NCI-H2196 treated with DMSO at 0.1 percent for 48 hours (cell line): ENCODE measurements around the gene TAX1BP3.
A peak's percentile ranks its signal among the peaks of the same experiment; 100 is the strongest.
"Not testable (repeated sequence)": the region's sequence is repeated elsewhere in the genome, so short reads cannot be mapped to it uniquely, and the experiment has no call there.

ENCODE experiments used
- DNase-seq: peaks from one replicate; lab custom pipeline; 2025; ENCODE audit not compliant: unreplicated experiment; lab: John Stamatoyannopoulos, UW

TAX1BP3 gene, protein sequence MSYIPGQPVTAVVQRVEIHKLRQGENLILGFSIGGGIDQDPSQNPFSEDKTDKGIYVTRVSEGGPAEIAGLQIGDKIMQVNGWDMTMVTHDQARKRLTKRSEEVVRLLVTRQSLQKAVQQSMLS

DNA sequence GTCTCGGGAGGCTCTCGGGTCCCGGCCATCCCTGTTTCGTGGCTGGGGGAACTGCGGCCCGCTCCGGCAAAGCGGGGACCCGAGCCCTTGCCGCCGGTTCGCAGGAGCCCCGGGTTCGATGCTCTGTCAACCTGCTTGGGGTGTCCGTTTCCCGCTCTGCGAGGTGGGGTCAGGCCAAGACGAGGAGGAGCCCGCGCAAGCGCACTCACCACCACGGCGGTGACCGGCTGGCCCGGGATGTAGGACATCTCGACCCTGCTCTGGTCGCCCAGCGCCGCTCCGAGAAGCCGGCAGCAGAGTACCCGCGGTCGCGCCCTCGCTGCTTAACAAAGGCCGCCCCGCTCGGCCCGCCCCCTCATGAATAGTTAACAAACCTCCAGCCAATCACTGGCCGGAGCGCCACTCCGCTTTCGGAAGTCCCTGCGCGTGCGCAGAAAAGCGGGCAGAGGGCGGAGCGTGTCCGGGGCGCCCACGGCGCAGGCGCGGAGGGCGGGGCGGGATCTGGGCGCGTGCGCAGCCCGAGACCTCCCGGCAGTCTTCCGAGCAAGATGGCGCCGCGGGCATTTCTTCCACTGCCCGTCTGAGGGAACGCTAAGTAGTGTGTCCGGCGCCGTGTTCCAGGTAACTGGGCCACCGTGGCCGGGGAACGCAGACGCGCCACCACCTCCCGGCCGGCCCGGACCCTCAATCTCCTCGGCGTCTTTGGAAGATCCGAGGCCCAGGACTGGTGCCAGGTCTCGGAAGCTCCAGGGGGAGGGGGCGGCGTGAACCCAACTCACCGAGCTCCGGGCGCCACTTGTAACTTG, at the start of gene TAX1BP3, which contains the start of gene EMC6:
Gene TAX1BP3 (minus strand): TSS at position 300 of the 806 bp plus-strand sequence. CDS start 52 bp downstream, at position 248.
Gene EMC6 (plus strand): TSS at position 534 of the 806 bp plus-strand sequence. CDS start 335 bp downstream, outside the sequence.
- peak; percentile 66 for DNase-seq

DNA sequence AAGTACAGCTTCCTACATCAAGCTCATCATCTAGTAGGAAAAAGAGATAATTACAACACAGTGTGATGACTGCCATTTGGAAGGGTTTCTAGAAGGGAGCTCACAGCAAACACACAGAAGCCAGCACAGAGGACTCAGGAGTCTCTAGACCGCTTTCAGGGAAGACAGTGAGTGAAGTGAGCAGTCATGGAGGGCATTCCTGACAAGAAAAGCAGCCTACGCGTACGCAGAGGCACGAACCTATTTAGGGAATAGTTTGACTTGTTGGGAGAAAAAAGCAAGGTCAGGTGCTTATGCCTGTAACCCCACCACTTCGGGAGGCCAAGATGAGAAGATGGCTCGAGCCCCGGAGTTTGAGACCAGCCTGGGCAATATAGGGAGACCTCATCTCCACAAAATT, 46.9 kb upstream of the TAX1BP3 start:
- DNase-seq, result no peak

DNA sequence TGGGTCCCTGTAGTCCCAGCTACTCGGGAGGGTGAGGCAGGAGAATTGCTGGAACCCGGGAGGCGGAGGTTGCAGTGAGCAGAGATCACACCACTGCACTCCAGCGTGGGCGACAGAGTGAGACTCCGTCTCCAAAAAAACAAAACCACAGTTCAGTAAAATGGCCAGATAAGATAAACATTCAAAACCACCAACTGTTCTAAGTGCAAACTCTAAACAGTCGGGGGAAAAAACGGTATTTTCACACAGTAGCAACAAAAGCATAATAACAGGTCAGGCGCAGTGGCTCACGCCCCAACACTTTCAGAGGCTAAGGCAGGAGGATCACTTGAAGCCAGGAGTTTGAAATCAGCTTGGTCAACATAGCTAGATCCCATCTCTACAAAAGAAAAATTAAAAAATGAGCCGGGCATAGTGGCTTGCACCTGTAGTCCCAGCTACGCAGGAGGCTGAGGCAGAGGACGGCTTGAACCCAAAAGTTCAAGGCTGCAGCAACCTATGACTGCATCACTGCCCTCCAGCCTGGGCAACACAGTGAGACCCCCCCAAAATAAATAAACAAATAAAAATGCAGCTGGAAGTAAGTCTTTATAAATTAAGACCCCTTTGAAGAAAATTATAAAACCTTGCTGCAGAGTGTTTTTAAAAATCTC, 44.6 kb upstream of the TAX1BP3 start:
- DNase-seq, result no peak

DNA sequence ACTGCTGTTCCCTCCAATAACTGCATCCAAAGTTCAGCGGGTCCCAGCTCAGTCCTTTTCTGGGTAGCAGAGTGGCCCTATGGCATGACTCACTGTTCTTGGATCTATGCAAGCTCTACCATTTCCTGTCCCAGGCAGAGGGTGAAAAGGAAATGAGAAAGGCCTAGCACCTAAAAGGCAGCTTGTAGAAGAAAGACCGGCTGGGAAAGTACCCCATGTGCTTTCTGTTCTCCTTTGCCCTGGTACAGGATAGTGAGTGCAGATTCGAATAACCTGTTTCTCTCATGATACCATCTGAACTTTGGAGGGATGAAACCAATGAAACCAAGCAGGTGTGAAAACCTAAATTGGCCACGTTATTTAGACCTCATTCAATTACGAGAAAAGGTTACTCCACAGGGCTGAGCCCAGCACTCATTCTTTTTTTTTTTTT, 42.6 kb upstream of the TAX1BP3 start:
- no peak for DNase-seq

DNA sequence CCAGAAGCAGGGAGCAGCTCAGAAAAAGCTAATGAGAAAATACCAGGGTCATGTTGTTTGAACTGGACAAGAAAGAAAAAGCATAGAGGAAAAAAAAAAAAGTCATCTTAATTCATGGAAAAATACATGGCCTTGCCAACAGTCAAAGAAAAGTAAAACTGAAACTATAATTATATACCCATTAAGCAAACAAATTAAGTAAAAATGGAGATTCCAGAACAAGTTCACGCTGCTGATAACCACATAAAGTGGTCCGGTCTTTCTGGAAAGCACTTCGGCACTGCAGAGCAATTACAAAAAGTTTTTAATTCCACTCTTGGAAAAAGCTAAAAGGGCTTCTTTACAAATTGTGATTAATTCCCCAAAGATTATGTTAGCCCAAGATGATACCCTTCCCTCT, 40.0 kb upstream of the TAX1BP3 start:
- no peak for DNase-seq

DNA sequence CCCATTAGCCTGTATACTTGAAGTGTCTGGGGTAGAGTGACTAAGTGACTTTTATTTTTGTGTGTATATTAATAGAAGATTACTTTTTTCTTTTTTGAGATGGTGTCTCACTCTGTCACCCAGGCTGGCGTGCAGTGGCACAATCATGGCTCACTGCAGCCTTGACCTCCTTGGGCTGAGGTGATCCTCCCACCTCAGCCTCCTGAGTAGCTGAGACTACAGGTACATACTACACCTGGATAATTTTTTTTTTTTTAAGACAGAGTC, 37.3 kb upstream of the TAX1BP3 start:
- DNase-seq, result not testable (repeated sequence)

DNA sequence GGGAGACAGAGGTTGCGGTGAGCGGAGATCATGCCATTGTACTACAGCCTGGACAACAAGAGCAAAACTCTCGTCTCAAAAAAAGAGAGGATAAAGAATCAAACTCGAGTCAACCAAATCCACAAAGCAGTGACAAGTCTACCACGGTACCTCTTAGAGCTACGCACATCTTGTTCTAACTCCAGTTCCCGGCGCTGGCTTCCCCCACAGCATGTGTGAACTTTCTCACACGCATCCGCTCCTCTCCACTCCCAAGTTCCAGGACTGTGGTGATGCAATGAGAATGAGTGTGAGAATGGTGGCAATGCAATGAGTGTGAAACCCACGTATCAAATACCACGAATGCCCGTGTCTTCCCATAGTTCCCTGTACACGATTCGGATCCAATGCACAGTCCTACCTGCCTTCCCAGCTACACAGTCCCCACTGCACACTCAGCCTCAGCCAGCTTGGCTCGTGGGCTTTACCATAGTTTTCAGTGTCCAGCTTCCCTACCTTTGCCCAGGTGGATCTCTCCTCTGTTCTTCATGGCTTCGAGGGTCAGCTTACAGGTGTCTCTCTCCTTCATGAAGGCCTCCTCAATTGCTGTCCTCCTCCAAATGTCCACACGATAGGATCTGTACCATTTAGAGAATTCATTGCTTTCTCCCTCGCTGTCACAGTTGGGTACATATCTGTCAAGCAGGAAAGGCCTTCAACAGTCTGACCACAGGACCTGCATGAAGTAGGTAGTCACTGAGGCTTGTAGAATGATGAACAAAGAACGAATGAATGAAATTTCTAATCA, 36.7 kb upstream of the TAX1BP3 start:
- no peak for DNase-seq

DNA sequence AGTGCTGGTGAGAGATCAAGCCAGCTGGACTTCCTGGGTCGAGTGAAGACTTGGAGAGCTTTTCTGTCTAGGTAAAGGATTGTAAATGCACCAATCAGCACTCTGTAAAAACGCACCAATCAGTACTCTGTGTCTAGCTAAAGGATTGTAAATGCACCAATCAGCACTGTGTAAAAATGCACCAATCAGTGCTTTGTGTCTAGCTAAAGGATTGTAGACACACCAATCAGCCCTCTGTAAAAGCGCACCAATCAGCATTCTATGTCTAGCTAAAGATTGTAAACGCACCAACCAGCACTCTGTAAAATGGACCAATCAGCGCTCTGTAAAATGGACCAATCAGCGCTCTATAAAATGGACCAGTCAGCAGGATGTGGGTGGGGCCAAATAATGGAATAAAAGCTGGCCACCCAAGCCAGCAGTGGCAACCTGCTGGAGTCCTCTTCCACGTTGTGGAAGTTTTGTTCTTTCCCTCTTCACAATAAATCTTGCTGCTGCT, 33.7 kb upstream of the TAX1BP3 start:
- not testable (repeated sequence) for DNase-seq

DNA sequence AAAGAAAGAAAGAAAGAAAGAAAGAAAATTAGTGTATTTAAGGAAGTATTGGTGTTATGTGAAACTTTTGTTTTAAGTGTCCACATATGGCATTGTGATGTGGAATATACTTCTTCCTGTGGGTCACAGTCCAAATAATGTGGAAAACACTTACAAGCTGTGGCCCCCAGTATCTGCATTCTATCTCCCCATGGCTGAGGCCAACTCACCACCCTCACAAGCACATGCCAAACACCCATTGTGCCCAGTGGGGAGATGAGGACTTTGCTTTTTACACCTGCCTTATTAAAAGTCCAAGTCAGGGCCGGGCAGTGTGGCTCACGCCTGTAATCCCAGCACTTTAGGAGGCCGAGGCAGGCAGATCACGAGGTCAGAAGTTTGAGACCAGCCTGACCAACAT, 31.6 kb upstream of the TAX1BP3 start:
- no peak for DNase-seq

DNA sequence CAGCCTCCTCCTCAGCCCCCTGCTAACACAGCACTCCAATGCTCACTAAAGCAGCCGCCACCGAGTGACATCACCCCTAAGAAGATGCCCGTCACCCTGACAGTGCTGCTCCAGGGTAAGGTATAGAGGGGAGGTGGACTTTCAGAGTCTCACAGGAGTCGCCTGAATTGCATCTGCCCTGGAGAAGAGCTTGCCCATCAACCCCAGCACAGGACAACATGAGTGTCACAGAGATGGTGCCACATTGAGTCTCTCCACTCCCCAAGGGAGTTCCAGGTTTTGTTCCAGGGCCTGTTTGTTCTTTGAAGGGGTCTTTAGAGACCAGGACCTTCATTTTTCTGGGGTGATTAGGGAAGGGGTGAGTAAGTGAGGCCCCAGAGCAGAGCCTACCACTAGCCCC, 29.8 kb upstream of the TAX1BP3 start:
- DNase-seq, result no peak

DNA sequence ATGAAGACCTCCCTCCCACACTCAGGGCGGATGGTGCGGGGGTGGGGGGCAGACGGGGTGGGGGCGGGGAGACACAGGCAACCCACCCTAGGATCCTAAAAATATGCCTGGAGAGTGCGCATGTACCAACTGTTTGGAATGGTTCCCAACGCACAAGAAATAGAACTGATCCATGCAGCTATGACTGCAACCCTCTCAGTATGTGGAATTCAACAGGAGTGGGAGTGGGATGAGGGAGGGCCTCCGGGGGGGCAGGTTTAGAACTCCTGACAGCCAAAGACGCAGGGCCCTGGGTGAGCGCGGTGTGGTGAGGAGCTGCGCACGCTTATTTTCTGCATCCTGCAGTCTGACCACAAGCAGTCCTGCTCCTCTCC, 28.7 kb upstream of the TAX1BP3 start:
- no peak for DNase-seq

DNA sequence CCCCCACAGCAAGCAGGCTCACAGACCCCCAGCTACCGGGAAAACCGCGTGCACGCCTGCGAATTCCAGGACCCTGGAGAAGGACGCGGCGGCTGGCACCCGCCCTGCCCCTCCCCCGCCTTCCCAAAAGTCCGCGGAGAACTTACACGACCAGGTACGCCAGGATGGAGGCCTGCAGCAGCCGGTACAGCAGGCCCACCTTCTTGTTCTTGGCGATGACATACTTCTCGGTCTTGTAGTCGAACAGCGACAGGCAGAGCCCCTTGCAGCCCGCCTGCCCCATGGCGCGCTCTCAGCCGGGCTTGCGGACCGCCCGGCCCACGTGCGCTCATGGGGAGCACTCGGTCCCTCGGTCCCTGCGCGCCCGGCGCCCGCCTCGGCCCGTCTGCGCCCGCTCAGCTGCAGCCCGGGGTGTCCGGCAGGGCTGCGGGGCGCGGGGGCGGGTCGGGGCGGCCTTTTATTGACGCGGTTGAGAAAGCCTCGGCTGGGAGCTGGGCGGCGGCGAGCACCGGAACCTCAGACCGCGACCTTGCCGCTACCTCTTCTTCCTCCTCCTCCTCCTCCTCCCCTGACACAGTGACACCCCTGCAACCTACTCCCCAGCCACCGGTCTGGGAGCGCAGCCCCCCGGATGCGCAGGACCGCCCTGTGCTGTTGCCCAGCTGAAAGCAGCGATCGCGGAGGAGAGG, 27.5 kb upstream of the TAX1BP3 start, which contains the start of gene P2RX5:
Gene P2RX5 (minus strand): TSS at position 433 of the 689 bp plus-strand sequence. CDS start 150 bp downstream, at position 283.
- no peak for DNase-seq

DNA sequence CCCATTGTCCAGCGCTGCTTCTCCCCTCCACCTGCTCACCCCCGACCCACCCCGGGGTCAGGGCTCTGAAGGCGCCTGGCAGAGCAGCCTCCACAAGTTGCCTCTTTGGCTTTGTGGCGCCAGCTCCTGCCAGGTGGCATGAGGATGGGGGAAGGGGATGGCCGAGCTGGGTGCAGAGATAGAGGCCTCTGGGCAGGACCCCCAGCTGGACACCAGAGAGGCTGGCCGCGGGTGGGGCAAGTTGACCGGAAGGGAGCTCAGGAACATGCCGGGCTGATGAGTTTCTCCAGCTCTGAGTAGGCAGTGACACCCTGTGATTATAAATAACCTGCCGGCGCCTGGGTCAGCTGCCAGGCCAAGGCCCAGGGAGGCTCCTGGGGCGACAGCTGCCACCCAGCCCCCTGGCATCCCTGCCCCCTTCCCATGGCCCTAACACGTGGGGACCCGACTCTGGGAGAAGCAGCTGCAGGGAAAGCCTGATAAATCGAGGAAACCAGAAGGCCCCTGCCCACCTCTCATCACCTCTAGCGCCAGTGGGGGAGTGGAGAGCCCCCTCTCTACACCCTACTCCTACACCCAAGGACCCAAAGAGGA, 26.8 kb upstream of the TAX1BP3 start:
- DNase-seq, result peak; percentile 0

DNA sequence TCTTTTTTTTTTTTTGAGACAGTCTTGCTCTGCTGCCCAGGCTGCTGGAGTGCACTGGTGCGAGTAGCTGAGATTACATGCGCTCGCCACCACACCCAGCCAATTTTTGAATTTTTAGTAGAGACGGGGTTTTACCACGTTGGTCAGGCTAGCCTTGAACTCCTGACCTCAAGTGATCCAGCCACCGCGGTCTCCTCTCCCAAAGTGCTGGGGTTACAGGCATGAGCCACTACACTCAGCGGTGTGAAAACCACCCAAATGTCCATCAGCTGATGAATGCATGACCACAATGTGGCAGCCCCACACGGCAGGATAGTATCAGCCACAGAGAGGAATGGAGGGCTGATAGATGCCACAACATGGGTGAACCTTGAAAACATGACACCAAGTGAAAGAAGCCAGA, 25.5 kb upstream of the TAX1BP3 start:
- DNase-seq, result no peak

DNA sequence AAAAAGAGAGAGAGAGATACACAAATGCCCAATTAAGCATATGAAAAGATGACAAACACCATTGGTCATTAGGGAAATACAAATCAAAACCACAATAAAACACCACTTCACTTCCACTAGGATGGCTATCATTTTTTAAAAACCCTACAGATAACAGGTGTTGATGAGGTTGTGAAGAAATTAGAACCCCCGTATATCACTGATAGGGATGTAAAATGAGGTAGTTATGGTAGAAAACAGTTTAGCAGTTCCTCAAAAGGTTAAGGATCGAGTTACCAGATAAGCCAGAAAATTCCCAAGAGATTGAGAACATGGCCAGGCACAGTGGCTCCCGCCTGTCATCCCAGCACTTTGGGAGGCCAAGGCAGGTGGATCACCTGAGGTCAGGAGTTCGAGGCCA, 24.8 kb upstream of the TAX1BP3 start:
- DNase-seq, result no peak

DNA sequence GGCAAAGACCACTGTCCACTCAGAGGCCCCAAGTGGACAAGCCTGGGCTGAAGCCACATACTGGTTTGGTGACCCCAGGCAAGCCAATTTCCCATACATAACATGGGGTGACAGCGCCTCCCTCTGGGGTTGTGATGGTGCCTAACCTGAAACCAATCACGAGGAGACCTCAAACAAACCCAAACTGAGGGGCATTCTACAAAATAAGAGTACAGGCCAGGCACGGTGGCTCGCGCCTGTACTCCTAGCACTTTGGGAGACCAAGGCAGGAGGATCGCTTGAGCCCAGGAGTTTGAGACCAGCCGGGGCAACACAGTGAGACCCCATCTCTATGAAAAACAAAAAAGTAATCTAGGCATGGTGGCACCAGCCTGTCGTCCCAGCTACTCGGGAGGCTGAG, 24.0 kb upstream of the TAX1BP3 start:
- no peak for DNase-seq

DNA sequence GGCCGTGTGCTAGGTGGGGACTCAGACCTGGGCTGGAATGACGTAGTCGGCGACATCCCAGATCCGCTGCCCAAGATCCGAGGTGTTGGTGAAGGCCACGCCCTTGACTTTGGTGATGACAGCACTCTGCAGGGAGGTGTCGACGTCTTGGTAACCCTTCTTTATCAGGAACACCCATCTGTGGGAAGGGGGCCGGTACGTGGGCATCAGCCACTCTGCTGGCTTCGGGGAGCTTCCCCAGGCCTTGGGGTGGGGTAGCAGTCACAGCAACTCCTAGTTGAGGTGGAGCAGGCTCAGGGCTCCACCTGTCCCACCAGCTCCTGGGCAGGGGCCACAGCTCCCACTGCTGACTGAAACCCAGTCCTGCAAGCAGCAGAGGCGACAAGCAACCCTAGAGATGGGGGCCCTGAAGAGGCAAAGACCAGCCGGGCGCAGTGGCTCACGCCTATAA, 23.3 kb upstream of the TAX1BP3 start:
- DNase-seq, result no peak

DNA sequence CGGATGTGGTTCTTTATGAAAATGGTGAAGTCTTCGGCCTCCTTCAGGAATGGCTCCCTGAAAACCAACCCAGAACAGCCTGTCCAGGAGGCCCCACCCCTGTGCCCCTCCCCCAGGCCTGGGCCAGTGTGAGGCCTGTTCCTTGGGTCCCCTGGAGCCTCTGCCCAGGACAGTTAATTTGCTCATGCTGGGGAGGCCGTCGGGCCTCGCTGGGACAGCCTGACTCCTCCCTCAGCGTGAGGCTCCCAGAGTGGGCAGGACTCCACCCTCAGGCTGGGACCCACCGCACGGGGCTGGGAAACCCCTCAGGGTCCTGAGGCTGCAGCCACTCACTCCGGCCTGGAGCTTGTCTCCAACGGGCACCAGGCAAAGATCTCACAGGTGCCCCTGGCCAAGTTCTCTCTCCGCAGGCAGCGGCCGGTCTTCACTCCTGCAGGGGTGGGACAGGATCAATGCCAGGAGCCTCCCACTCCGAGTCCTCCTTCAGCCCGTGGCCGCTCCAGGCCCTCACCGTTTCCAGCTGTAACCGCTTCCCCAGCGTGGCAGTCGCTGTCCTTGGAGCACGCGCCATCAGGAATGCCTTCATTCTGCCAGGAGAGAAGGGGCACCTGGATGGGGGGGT, 21.8 kb upstream of the TAX1BP3 start:
- no peak for DNase-seq

DNA sequence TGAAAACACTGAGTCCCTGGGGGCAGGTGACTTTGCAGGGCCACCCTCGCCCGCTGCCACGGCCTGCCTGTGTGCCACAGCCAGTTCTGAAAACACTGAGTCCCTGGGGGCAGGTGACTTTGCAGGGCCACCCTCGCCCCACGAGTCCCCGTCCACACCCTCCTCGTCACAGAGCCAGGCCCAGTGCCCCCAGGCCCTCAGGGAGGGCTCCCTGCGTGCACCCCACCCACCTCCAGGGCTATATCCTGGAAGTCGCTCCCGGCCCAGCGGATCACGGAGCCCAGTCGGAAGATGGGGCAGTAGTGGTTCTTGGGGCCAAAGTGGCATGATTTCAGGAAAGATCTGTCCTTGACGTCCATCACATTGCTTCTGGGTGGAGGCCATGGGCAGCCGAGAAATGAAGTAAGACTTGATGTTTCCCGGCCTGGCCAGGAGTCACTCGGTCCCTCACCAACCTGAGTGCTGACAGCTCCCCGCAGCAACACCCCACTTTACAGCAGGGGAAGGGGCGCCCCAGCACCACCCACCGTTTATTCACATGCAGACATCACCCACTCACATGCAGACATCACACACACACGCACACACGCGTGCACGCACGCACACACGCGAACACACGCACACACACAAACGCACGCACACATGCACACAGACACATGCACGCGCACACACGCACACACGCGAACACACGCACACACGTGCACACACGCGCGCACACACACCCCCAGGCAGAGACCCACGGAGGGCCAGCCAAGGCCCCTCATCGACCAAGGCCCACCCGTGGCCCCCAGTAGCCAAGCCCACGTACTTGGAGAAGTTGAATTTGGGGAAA, 21.1 kb upstream of the TAX1BP3 start:
- no peak for DNase-seq
